Ovary (tissue), 9 donors: ENCODE results near the gene OR51A2. TPM values are rescaled to one million over a fixed set of nuclear protein-coding genes. Genes with fewer than 3 reads are reported as not detected.

Experiments
- DNase-seq, 5 donors: peaks; one replicate each; pipeline ENCODE4 v3.0.0-alpha.2; 2019 to 2020
- H3K27ac ChIP-seq, 2 donors: fragments of 200-600 bp; one replicate each; pipeline versions ENCODE4 v1.5.1 to v1.8.0; 2019 to 2022
- H3K27me3 ChIP-seq: fragments of 200-600 bp; one replicate; pipeline ENCODE4 v1.8.0; 2022
- H3K36me3 ChIP-seq: fragments of 200-600 bp; sonication (generic); one replicate; pipeline ENCODE4 v1.5.1; 2019
- H3K4me1 ChIP-seq: one replicate; pipeline ENCODE4 v1.8.1; 2013; ENCODE audit warnings: mild to moderate bottlenecking, moderate library complexity; ENCODE audit not compliant: insufficient read depth
- H3K4me3 ChIP-seq: fragments of 200-600 bp; sonication (generic); one replicate; pipeline ENCODE4 v1.5.1; 2017
- H3K9me3 ChIP-seq, 2 donors: fragments of 200-600 bp in 1 of 2; sonication (generic) in 1 of 2; one replicate each; pipeline versions ENCODE4 v1.5.1 to v1.8.1; 2013 to 2019; ENCODE audit warnings: mild to moderate bottlenecking in 1 of 2, moderate library complexity in 1 of 2
- CTCF ChIP-seq, 3 donors: fragments of 450-650 bp in 2 of 3; fragments of 200-600 bp in 1 of 3; IDR thresholded peaks; one replicate each; pipeline versions ENCODE4 v1.5.1 to v1.8.0; 2016 to 2022; ENCODE audit warnings: antibody characterized with exemption in 3 of 3, mild to moderate bottlenecking in 1 of 3
- EP300 ChIP-seq: sonication (generic); formaldehyde crosslinking; IDR thresholded peaks from one replicate; pipeline ENCODE4 v1.6.1; 2017; ENCODE audit warnings: antibody characterized with exemption
- POLR2A ChIP-seq: fragments of 450-650 bp; IDR thresholded peaks from one replicate; pipeline ENCODE4 v1.6.1; 2017; ENCODE audit warnings: antibody characterized with exemption, mild to moderate bottlenecking, moderate library complexity
- WGBS, 3 donors: extraction: QIAGEN DNeasy Blood & Tissue Kit in 1 of 3; methylation state at CpG; one replicate each; pipeline versions ENCODE4 v1.1.5 to v1.1.7; 2013 to 2017; 5-methylcytosine and 5-hydroxymethylcytosine counted together
- intact Hi-C, 4 donors: fragments of 100-400 bp; cut with DNase I; formaldehyde crosslinking; loops; one replicate each; pipeline versions ENCODE4 v1.11.0 to v1.15.1; 2022 to 2023
- polyA plus RNA-seq, 2 donors: library from polyadenylated mRNA; stranded (reverse); fragments of 200-250 nt in 1 of 2; fragments of 350-450 nt in 1 of 2; fragmentation: Illumina TruSeq in 1 of 2; extraction: RNeasy Lipid Tissue Mini Kit (QIAGEN cat#74804) in 1 of 2; gene quantifications; one replicate each; pipeline ENCODE4 v1.2.3, GENCODE V29; 2013 to 2014
- total RNA-seq, 7 donors: library from RNA; depleted of rRNA in 2 of 7; stranded (reverse); fragments of >200 nt in 2 of 7; fragmentation: NEBNext Ultra II Directional in 3 of 7; extraction: Animal tissue kit (Norgen Biotek cat#: 25700) in 3 of 7; gene quantifications; one replicate each; pipeline versions ENCODE4 v1.1.0 to v1.2.4, GENCODE V29; 2016 to 2023
- donor health status: DM: no; HTN: no; CAD: no; lungs with moderate emphysema.
- donor health status: DM: no; HTN: no; CAD: no.
- donor health status: Bipolar disorder and iron deficiency.
- donor health status: DM: yes; HTN: yes; CAD: no.
- donor health status: DM: no; HTN: no; CAD: no.
- donor health status: DM: yes; HTN: yes; CAD: no.

The OR51A2 gene
- total and polyA plus RNA-seq, 9 donors, result not detected

- DNase-seq, result no peak
- no peaks in the 10 kb centered on the region for H3K27me3 ChIP-seq
- H3K27ac ChIP-seq, result no peak overlapping the region
- intact Hi-C loops, result no loop called here
- no peaks in the 10 kb centered on the region for H3K36me3 ChIP-seq
- no peaks in the 10 kb centered on the region for H3K9me3 ChIP-seq
- TF ChIP-seq EP300 (no peak), CTCF (IDR thresholded peaks at IDR 0.05) (no peak), POLR2A (no peak)
- no peak overlapping the region for H3K4me3 ChIP-seq
- no peaks in the 10 kb centered on the region for H3K4me1 ChIP-seq
- 28 to 32% (median 31%) methylated on average over 4 of the region's 4 CpGs for WGBS, 3 donors
Observed at GRCh38 chr11:4957396-4957795, 1.9 kb upstream of the OR51A2 start.

GRCh38 chr11:4947505-4947904 lies 8.0 kb downstream of the OR51A2 start, which contains the start of gene OR51A4:
Gene OR51A4 (minus strand): TSS chr11:4947605. CDS start chr11:4947100, 505 bp downstream.
- Histone ChIP-seq H3K27ac (no peak within 1 kb of the TSS), H3K4me1 (no peaks in the 10 kb centered on the region), H3K9me3 (no peaks in the 10 kb centered on the region), H3K27me3 (no peaks in the 10 kb centered on the region), H3K36me3 (no peaks in the 10 kb centered on the region), H3K4me3 (no peak within 1 kb of the TSS)
- TF ChIP-seq CTCF (IDR thresholded peaks at IDR 0.05) (no peak), EP300 (no peak), POLR2A (no peak)
- DNase-seq, result no peak
- intact Hi-C loops, result no loop called here

GRCh38 chr11:4936745-4937144 lies 18.8 kb downstream of the OR51A2 start:
- no peak for TF ChIP-seq EP300
- TF ChIP-seq POLR2A, result no peak
- no peak for TF ChIP-seq CTCF (IDR thresholded peaks at IDR 0.05)
- Histone ChIP-seq H3K36me3 (no peaks in the 10 kb centered on the region), H3K9me3 (no peaks in the 10 kb centered on the region), H3K27ac (no peak overlapping the region), H3K4me3 (no peak overlapping the region), H3K4me1 (no peaks in the 10 kb centered on the region), H3K27me3 (no peaks in the 10 kb centered on the region)
- 54 to 66% (median 65%) methylated on average over 3 of the region's 3 CpGs for WGBS, 3 donors
- no peak for DNase-seq
- intact Hi-C loops, result no loop called here

- TF ChIP-seq EP300 (no peak), CTCF (IDR thresholded peaks at IDR 0.05) (no peak), POLR2A (no peak)
- 65 to 86% (median 82%) methylated on average over 4 of the region's 4 CpGs for WGBS, 3 donors
- intact Hi-C loops, result no loop called here
Observed at GRCh38 chr11:4932751-4933150, 22.8 kb downstream of the OR51A2 start.

GRCh38 chr11:4926608-4927007 lies 28.9 kb downstream of the OR51A2 start:
- no peaks in the 10 kb centered on the region for H3K9me3 ChIP-seq
- no peak for DNase-seq
- H3K27me3 ChIP-seq, result no peaks in the 10 kb centered on the region

More at GRCh38 chr11:4932751-4933150, 22.8 kb downstream of the OR51A2 start:
- Histone ChIP-seq H3K27me3 (no peaks in the 10 kb centered on the region), H3K4me1 (no peaks in the 10 kb centered on the region), H3K27ac (no peak overlapping the region), H3K4me3 (no peak overlapping the region), H3K9me3 (no peaks in the 10 kb centered on the region), H3K36me3 (no peaks in the 10 kb centered on the region)
- no peak for DNase-seq

More at GRCh38 chr11:4926608-4927007, 28.9 kb downstream of the OR51A2 start:
- Histone ChIP-seq H3K27ac (no peak overlapping the region), H3K4me3 (no peak overlapping the region), H3K36me3 (no peaks in the 10 kb centered on the region), H3K4me1 (no peaks in the 10 kb centered on the region)
- TF ChIP-seq POLR2A (no peak), EP300 (no peak), CTCF (IDR thresholded peaks at IDR 0.05) (no peak)
- intact Hi-C loops, result no loop called here
